NK-92 treated with Interleukin-12 subunit alpha and Interleukin-12 subunit beta, amount 100 ng/mL, for 24 hours (cell line): ENCODE data around the gene FCGBP.
"Not testable (repeated sequence)": the region's sequence is repeated elsewhere in the genome, so short reads cannot be mapped to it uniquely, and the experiment has no call there.

Experiments used
- DNase-seq: peaks from one replicate; lab custom pipeline; 2025; lab: John Stamatoyannopoulos, UW

Gene FCGBP

DNA sequence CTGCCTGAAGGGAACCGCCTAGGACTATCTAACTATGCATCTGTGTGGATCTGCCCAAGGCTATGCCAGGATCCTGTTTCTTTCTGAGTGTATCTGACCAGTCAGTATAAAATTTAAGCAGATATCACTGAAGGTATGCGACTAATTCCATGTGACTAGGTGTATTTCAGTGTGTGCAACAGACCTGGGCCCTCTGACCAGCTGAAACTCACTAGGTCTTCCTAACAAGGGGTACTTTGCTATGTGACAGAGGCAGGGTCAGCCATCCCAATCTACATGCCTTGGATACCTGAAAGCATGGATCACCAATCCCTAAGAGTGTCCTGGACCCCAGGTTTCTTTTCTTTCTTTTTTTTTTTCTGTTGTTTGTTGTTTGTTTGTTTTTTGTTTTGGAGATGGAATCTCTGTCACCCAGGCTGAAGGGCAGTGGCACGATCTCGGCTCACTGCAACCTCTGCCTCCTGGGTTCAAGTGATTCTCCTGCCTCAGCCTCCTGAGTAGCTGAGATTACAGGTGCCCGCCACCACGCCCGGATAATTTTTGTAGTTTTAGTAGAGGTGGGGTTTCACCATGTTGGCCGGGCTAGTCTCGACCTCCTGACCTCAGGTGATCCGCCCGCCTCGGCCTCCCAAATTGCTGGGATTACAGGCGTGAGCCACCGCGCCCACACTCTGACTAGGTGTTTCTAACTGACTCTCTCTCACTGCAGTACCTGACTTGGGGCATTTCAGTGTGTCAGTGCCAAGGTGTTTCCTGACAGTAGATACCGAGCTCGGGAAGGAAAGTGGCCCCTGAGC lies 43.5 kb downstream of the FCGBP start:
- no peak for DNase-seq

DNA sequence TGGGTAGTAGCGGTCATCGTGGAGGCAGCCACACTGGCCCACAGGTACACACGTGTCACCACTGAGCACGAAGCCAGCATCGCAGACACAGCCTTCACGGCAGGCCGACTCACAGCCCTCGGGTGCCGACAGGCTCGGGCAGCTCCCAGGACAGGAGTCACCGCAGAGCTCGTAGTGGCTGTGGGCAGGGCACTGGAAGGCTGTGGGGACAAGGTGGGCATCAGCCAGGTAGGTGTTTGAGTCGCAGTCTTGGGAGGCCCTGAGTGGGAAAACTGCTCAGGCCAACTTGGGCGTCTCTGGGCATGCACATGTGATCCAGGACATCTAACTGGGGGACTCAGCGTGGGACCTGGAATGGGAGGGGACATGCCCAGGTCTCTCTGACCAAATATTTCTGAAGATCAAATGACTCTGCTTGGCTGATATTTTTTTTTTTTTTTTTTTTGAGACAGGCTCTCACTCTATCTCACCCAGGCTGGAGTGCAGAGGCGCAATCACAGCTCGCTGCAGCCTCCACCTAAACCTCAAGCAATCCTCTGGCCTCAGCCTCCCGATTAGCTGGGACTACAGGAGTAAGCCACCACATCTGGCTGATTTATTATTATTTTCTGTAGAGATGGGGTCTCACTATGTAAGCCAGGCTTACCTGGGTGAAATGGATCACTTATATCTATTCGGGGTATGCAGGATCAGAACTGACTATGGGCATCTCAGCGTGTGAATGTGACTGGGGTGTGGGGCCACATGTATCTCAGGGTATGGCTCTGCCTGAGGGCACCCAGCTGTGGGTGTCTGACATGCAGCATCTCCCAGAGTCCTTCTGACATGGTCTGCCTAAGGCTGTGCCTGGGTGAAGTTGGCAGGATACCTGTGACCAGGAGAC lies 44.3 kb downstream of the FCGBP start:
- not testable (repeated sequence) for DNase-seq

DNA sequence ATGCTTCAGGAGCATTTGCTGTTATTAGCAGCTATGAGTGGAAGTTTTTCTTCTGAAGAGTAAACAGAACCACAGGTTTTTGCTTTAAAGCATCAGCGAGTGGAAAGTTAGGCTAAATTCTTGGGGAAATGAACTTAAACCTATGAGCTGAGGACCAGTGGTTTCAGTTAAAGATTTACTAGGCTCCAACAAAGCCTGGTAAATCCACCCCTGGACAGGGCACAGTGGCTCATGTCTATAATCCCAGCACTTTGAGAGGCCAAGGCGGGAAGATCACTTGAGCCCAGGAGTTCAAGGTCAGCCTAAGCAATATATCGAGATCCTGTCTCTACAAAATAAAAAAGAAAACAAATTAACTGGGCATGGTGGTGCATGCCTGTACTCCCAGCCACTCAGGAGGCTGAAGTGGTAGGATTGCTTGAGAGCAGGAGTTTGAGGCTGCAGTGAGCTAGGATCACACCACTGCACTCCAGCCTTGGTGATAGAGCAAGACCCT lies 46.9 kb downstream of the FCGBP start:
- DNase-seq, result not testable (repeated sequence)

DNA sequence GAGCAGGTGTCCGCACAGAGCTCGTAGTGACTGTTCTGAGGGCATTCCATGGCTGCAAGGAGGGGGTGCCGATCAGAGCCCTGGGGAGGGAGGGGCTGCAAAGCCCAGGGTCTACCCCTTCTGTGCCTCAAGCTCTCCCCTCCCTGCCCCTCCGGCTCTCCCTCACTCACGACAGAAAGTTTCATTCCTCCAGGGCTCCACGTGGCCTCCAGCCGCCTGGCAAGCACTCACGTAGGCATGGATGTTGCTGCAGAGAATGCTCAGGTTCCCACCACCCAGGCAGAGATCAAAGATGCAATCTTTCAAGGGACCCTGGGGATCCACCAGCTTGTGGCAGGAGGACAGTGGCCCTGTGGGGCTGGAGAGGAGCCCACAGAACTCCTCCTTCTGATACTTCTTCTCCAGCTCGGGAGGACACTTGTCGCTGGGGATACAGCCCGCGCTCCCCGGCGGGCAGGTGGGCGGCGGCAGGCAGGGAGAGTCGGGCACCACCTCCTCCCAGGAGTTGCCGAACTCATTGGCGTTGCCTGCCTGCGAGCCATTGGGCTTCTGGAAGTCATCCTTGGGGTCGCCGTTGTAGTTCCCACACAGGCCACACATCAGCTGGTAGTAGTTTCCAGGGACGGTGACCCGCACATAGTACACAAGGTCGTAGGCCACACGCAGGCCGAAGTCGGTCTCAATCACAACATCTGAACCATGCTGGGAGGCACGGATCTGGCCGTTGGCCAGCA lies 48.4 kb downstream of the FCGBP start:
- DNase-seq, result not testable (repeated sequence)

DNA sequence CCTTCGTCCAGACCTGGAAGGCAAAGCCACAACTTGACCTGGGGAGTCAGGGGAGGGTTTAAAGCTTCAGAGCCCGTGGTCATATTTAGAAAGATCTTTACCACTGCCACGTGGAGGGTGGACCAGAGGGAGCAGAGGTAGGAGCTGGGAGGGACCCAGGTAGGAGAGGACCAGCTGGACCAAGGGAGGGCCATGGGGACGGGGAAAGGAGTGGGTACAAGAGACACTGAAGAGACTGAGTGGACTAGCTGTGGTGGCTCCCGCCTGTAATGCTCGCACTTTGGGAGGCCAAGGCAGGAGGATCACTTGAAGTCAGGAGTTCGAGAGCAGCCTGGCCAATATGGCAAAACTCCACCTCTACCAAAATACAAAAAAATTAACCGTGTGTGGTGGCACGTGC lies 49.7 kb downstream of the FCGBP start:
- DNase-seq, result not testable (repeated sequence)
